NCI-H2081 (cell line): ENCODE measurements around the gene REG4.

Experiments used
- DNase-seq, 2 experiments: peaks; one replicate each; lab custom pipeline; 2025; lab: John Stamatoyannopoulos, UW

Gene REG4

DNA sequence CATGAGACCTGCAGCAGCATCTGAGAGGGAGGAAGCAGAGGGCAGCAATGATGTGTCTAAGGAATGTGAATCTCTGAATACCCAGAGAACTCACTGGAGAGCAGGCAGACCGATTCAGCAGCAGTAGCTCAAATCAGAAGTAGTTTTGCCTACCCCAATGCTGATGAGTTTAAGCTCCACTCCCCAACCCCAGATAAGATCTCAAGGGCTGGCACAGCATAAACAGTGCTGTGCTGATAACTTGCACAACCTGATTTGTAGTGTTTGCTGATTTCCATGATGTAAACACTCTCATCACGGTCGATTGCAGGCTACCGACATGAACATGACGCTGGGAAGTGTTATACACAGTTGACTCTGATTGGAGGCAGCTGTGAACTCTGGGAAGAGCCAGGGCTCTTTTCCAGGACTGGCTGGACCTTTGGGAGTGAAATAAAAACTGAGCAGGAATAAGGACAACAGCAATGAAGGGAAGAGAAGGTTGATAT lies 31.3 kb downstream of the REG4 start:
- DNase-seq: no peak

DNA sequence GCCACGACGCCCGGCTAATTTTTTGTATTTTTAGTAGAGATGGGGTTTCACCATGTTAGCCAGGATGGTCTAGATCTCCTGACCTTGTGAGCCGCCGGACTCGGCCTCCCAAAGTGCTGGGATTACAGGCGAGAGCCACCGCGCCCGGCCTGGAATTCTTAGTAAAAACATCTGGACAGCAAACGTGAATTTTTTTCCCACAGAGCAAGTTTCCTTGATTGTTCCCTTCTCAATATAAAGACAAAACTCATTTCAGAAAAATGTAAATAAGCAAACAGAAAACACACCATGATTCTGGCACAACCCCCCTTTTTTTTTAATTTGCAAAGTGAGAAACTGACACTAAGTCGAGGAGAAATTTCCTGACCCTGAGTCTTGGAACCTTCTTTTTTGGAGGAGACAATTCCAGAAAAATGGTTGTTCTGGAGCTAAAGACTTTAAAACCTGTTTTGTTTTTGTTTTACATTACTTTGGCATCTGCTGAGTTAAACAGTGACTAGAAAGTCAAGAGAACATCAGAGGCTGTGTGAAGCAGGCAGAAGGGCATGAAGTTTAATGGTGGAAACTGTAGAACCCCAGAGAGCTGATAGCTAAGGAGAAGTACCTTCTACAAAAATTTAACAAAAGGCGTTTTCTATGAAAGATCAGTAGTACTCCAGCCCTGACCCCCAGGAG lies 32.2 kb downstream of the REG4 start:
- DNase-seq: no peak

DNA sequence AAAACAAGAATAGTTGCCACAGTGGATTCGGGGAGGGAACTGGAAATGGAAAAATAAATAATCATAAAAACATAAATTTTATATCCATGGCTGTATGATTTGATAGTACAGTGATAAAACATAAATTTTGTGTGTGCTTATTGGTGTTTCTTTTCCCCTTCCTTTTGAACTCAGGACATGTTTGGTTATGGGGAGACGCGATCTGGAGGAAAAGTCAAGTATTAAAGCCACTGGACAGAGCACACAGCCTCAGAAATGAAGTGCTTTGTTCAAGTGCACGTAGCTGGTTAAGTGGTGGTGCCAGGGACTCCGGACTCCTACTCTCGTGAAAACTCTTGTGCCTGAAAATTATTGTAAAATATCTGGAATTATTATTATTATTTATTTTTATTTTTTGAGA lies 32.9 kb downstream of the REG4 start:
- DNase-seq: no peak

DNA sequence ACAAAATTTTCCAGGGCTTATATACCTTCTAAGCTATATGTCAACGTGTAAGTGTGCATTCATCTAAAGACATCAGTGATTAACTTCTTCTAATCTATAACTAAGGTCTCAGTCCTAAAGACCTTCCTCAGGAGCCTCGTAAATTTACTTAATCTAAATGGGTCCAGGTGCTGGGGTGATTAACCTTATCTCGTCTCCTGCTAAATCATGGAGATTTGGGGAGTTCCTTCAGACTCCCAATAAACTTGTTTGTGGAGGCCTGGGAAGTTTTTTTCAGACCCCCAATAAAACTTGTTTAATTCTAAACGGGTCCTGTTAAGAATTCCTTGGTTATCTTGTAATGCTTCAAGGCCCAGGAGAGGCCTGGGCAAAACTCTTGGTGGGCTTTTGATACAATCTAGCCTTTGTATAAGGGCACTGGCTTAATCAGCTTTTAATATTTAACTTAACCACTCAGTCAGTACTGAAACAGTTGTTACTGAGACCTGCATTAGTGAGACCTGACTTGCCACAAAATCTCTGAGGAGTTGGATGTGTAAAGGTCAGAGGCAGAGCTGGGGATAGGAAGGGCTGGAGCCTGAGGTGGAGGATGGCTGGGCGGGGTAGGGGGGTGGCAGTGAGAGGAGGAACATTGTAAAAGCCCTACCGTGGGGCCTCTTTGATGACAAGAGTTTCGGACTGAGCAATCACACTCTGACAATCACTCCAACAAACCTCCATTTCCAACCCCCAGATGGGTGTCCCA lies 36.3 kb downstream of the REG4 start:
- no peak for DNase-seq

DNA sequence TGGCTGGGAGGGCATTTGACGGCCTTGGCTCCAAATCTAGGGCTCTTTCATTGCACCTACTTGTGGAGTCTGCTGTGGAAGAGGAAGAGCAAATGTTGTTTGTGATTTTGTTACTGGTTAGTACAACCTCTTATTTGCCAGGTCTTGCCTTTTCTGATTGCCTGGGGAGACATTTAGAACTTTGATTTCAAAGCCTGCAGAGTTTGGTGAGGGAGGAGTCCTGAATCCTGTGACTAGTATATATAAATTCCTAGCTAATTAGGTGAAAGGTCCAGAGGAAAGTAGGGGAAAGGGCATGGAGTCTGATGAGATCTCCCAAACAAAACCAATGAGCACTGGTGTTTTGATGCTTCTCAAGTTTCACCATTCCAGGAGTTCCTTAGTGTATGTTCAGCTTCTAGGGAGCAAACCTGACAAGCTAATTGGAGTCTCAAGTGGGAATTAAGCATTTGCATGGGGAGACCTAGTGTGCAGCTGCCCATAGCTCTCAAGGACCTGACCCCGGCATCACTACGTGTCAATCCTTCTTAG lies 37.5 kb downstream of the REG4 start:
- DNase-seq: no peak

DNA sequence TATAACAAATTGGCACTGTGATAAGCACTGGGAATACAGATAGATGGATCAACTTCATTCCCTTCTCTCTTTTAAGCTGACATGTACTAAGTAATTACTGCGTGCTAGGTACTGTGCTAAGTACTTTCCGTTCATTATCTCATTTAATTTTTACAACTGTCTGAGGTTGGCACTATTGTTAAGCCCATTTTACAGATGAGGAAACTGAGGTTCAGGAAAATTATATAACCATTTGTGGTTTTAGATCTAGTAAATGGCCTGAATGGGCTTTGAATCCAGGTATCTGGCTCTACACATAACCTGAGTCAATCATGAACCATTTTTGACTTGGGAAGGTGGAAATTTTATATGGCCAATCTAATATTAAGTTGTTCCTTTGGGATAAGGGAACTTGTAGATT lies 39.0 kb downstream of the REG4 start:
- no peak for DNase-seq

DNA sequence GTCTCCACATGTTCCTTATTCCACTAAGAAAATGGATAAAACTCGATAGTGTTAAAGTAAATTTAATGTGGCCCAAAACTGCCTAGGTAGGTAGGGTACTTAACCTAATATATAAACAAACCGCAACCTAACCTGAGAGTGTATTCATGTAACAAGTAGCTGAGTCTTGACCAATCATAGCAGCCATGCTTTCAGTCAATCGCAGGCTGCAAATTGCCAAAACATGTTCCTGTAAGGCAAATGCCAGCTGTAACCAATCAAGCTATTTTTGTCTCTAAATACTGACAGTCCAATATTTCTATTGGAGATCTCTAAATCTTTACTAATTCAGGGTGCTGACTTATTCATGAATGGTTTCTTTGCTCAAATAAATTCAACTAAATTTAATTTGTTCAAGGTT lies 39.5 kb downstream of the REG4 start:
- no peak for DNase-seq

DNA sequence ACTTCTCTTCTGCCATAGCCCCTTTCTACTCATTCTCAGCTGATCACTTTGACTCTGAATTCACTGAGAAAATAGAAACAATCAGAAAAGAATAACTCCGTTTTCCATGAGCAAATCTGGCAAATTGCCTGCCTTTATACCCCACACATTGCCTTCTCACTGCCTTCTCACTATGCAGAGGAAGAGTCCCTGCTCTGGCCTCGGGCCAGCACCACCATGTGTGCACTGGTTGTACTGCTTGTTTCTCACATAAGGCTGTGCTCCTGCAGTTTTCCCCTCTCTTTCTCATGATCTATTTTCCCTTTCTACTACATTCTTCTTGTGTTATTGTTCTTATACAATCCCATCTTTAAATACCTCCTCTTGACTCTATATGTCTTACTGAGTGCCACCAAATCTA lies 40.2 kb downstream of the REG4 start:
- no peak for DNase-seq

DNA sequence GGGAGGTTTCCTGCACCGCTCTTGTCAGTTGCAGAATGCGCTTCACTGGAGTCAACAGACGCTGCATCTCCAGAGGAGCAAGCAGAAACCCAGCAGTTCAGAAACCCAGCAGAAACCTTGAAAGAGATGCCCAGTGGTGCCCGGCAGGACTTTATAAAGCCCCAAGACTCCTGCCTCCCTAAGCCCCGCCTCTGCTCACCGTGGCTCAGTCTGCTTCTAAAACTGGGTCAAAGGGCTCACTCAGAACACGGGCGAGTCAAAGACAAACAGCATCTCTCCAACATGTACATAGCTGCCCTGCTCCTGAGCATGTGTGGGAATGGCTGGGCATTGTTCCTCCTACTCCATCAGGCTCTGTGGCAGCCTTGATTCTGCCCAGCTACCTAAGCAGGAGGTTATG lies 42.5 kb downstream of the REG4 start, which contains the start of gene HMGCS2:
TSS of gene HMGCS2 (minus strand) at position 128 of the 400 bp plus-strand sequence. CDS start at position 67, 61 bp downstream.
- no peak for DNase-seq

DNA sequence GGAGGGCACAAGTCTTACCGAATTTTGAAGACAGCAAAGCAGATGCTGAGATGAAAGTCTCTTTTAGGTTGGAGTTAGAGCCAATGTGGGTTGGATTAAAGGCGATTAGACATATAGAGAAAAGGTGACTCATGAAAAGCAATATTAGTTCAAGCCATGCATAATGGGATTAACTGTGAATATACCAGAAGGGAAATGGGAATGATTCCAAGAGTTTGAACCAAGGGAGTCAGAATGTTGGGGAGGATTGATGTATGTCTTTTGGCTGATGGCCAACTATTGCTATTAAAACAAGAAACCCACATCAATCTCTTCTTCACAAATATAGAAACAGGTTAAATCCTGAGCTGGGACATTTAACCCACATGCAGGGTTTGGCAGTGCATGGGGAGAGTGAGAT lies 43.8 kb downstream of the REG4 start:
- DNase-seq: no peak

DNA sequence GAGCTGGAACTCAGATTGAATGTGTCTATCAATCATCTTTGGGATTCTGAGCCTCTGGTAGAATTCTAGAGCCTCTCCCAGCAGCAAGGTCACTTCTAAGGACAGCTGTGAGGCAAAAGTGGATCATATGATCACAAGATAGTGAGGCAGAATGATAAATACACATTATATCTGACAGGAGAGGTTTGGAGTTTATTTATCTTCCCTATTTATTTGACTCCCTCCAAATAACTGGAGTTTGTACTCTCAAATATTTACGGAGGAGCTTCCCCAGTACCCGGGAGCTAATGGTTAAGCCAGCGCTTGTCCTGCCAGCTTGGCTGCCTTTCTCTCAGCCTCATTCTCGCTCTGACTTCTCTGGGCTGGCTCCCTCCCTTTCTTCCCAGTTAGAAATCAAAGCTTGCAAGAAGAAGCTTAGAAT lies 44.9 kb downstream of the REG4 start:
- DNase-seq: no peak

DNA sequence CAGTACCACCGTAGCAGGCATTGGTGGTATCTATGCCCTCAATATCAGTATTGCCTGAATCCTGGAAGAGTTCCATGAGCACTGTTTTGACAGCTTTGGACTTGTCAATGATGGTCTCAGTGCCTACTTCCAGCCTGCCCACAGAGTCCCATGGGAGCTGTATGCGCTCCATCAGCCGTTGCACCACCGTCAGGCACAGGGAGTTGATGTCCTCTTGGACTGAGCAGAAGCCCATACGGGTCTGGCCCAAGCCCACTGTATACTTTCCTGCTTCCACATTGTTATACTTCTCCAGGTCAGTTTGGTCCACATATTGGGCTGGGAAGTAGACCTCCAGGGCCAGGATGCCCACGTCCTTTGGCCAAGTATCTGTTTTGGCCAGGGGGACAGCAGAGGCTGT lies 47.0 kb downstream of the REG4 start:
- DNase-seq: no peak

DNA sequence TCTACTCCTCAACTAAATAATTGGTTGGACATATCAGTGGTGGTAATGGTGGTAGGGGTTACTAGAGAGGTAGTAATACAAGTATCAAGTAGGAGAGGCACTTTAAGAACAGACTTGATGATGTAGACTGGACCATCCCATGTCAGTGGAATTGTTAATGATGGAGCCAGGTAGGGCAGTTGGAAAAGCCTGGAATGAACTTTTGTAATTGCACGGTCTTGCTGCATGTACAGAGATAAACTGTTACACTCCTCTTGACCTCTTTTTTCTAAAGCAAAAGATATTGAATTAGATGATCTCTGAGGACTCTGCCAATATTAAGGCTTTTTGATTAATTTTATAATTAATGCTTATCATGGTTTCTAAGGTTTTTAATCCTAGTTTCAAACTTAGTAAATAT lies 48.3 kb downstream of the REG4 start:
- no peak for DNase-seq

DNA sequence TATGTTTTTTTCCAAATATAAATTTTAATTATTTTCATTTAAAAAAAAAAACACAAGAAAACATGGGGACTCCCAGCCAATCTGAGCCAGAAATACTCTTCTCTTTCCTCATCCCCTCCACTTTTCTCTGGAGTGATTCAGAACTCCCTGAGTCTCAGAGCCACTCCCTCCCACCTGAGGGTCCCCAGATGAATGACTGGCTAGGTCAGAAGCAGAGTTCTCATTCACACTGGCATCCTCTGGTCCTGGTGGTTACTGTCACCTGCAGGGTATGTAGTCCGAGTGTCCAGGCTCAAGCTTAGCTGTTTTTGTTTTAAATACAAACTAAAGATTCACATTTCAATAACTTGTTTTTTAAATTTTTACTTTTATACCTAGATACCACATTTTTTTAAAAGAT lies 48.9 kb downstream of the REG4 start:
- no peak for DNase-seq

DNA sequence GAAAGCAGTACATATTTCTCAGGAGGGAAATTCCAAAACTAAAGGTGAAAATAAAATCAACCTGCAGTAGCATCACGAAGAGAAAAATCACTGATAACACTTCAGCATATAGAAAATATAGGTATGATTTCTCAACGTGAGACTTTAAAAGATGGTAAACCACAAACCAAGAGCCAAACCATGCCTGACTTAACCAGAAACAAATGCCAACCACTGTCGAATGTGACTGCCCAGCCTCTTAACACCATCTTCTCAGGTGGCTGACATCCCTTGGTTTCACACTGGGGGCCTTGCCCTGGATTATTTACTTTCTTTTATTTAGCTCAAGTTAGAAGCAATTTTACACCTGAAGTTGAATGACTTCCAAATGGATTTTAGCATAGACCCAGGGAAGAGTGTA lies 52.7 kb downstream of the REG4 start:
- no peak for DNase-seq

DNA sequence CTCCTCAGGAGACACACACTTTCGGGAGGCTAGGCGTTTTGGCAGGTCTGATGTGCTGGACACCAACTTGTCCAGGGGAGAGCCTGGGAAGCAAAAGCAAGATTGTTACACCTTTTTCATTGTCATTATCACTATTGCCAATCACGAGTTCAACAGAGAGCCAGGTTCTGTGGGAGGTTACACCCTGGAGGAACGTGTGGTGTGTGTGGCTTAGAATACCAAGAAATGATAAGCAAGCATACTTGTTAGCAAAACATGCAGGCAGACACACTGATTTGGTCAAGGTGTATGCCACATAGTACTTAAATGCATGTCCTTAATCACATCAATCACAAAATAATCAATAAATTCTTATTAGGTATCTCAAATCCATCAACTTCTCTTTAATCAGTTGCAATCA lies 58.7 kb downstream of the REG4 start:
- no peak for DNase-seq

DNA sequence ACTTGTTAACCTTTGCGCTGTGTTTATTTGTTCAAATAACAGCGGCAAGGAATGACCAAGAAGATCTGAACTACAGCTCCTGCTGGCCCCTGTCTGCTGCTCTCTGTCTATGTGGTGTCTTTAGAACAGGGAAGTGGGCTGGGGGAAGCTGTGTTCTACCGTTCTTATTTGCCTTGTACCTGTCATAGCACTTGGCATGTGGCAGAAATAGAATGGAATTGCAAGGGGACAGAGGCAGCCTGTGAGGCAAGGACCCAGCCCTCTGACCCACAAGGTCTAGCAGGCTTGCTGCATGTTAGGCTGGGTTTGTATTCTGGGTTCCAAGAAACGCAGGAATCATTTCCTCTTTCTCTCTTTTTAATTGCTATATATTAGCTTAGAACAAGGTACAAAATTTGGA lies 63.2 kb downstream of the REG4 start:
- no peak for DNase-seq

DNA sequence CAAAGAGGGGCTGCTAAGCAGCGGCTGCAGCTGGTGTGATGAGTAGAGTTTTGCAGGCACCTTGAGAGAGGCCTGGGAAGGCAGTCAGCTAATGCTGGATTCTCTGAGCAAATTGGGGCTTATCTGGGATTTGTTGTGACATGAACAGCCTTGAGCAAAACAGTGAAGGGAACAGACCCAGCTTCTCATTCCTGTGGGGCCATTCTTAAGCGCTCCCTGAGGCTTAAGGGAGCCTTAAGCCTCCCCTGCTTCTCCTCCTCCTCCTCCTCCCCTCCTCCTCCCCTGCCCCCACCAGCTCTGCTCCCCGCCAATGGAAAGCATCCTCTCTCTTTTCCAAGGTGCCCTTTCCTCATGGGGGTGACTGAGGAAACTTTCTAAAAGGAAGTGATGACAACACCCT lies 63.8 kb downstream of the REG4 start:
- no peak for DNase-seq

DNA sequence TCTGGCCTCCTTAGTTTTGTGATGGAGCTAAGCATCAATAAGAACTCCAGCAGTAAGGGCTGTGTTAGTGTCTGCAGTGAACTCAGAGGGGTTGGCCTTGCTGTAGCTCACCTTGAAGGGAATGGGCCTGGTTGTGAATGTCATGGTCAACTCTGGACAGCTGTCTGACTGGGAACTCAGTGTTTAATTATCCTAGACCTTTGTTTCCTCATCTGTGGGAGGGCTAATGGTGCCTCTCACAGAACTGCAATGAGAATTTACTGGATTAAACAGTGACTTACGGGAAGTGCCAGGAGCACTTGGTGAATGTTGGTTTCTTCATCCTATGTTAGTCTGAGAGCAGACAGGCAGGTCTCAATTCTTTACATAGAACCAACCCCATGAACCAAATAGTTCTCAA lies 66.2 kb downstream of the REG4 start:
- DNase-seq: no peak

DNA sequence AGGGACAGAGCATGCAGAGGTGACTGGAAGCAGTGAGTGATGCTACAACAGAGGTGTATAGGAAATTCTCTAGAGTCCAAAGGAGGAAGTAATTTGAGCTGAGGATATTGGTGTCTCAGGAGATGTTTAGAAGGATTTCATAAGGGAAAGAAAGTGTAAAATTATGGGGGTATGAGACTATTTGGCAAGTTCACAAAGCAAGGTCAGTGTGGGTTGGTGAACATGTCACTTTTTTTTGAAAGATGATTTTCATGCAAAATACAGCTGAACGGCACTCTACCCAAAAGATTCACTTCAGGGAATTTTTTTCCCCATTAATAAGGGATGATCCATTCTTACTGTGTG lies 66.7 kb downstream of the REG4 start:
- no peak for DNase-seq
